AML-193 (cell line): ENCODE results near the gene BCL11B.

Experiments
- DNase-seq, 2 experiments: peaks; one replicate each; lab custom pipeline; 2025; lab: John Stamatoyannopoulos, UW

BCL11B gene

GRCh38 chr14:99224116-99224910, 47.7 kb downstream of the BCL11B start:
- no peak for DNase-seq

- no peak for DNase-seq
Measured at GRCh38 chr14:99221445-99221844, 50.6 kb downstream of the BCL11B start.

GRCh38 chr14:99217066-99217955, 54.7 kb downstream of the BCL11B start:
- DNase-seq = no peak

- DNase-seq = no peak
Measured at GRCh38 chr14:99216191-99216590, 55.8 kb downstream of the BCL11B start.

DNA sequence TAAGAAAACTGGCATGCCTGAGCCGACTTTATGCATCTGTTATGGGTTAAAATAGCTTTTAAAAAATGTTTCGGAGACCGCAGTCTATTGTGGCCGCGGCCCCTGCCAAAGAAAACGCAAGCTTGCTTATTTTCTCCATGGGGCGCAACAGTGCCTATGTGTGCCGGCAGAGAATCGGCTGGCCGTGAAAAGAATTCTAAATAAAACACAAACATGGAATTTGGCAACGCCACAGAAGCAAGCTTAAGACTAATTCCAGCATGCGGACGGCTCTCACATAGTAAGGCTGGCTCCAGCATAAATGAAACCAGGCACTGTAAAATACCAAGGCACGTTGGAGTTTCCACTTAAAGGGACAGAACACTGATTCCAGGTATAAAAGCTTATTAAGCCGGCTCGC, 56.7 kb downstream of the BCL11B start:
- no peak for DNase-seq

- no peak for DNase-seq
Measured at GRCh38 chr14:99214701-99215100, 57.3 kb downstream of the BCL11B start.

DNA sequence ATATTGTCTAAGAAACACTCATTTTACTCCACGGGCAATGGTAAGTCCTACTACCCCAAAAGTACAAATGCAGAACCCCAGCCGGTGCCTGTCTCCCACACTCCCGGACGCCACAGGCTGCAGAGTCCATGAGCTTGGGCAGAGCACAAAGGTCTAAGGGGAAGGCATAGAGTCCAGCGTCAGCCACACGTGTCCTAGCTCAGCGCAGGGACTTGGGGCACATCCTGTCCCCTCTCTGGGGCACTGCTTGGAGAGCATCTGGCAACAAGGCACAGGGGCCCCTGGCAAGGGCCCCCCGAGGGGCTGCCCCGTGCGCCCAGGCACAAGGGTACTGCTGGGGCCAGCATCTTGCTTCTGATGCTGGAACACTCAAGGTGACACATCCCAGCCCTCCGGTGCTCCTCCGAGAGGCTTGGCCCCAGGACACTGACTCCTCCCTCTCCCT, 58.4 kb downstream of the BCL11B start:
- no peak for DNase-seq

- DNase-seq = no peak
Measured at GRCh38 chr14:99213101-99213500, 58.9 kb downstream of the BCL11B start.

DNA sequence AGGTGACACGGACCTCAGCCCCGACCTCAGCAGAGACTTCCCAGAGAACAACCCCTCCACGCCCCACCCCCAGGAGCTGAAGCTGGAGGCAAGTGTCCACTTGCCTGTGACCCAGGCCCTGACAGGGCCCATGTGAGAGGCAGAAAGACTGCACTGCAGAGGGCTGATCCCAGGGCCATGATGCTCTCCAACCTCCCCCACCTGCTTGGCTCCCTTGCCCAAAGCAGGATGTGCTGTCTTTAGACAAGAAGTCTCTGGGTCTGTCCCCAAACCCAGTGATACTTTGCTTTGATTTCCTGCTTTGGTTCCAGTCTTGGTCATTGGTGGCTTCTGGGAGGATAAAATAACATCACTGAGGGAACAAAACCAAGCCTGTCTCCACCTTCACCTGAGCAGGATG, 59.4 kb downstream of the BCL11B start:
- no peak for DNase-seq

- DNase-seq = no peak
Measured at GRCh38 chr14:99212199-99212598, 59.8 kb downstream of the BCL11B start.

GRCh38 chr14:99211410-99211809, 60.6 kb downstream of the BCL11B start:
- no peak for DNase-seq

DNA sequence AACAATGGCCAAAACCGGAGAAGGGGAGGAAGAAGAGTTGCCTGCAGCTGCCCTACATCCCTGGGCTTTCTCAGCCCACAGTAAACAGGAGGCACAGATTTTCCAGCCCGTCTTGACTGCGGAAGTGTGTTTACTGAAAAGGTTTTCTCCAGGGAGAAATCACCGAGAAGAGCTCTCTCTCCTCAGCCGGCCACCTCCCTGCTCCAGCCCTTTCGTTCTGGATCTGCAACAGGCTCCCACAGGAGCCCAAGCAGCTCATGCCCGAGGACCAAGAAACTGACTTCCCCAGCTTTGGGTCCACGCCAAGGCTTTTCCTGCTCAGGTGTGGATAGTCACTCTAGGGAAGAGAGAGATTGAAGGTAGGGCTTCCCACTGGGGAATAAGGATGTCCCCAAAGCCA, 61.7 kb downstream of the BCL11B start:
- no peak for DNase-seq

GRCh38 chr14:99209409-99209808, 62.6 kb downstream of the BCL11B start:
- no peak for DNase-seq

DNA sequence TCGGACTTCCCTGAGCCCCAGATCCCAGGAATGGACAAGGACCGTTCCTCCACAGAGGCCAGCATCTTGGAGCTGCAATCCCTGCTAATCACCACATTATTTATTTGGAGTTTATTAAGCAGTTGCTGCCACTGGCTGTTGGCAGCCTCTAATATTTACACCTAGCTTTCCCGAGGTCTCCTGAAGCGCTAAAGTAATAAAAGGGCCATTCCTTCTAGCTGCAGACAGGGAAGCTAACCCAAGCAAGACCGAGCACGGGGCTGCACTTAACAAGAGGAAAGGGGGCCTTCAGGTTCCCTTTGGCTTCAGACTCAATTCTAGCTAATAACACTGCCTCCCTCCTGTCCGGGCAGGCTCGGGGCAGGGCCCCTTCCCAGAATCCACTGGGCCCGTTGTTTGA, 63.7 kb downstream of the BCL11B start:
- DNase-seq = no peak

DNA sequence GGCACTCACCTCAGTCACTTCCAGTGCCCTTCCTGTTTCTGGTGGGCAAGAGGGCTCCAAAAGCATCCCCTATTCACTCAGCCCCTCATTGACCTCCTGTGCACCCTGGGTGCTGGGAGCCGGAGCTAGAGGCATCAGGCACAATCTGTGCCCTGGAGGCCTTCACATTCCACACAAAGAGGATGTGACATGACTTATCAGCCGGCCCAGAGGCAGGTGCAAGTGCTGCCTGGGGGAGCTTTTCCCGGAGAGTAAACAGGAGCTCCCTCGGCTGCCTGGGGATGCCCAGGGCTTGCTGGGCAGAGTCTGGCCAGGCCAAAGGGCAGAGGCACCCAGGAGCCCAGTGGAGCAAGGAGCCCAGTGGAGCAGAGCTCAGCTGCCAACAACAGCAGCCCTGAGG, 64.5 kb downstream of the BCL11B start:
- DNase-seq = no peak

DNA sequence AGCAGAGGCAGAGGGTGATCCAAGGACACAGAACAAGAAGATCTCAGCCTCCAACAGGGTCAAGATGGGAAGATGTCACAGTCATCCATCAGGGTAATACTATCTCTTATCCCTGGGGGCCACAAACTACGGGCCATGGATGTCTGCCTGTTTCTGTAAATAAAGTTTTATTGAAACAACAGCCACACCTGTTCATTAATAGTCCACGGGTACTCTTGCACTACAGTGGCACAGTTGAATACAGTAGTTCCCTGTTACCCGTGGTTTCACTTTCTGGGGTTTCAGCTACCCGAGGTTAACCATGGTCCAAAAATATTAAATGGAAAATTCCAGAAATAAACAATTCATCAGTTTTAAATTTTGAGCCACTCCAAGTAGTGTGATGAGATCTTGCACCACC, 65.9 kb downstream of the BCL11B start:
- no peak for DNase-seq

- no peak for DNase-seq
Measured at GRCh38 chr14:99205086-99205688, 66.8 kb downstream of the BCL11B start.

GRCh38 chr14:99203801-99204200, 68.2 kb downstream of the BCL11B start:
- no peak for DNase-seq

- no peak for DNase-seq
Measured at GRCh38 chr14:99203080-99203479, 68.9 kb downstream of the BCL11B start.

- DNase-seq = no peak
Measured at GRCh38 chr14:99202516-99202915, 69.5 kb downstream of the BCL11B start.

- no peak for DNase-seq
Measured at GRCh38 chr14:99201351-99202073, 70.5 kb downstream of the BCL11B start.

DNA sequence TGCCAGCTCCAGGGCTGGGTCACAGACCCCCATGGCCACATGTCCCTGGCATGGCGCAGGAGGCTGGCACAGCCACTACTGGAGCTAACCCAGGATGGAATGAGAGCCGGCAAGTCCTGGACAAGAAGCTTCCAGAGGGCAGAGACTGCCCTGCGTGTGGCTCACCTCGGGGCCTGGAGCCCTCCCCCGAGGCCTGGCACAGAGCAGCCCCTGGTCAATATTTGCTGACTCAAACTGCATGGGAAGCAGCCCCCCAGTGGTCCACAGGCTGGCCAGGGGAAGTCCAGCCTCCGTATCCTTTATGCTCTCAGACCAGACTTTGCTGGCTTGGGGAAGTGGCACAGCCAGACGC, 71.4 kb downstream of the BCL11B start:
- no peak for DNase-seq
